MM.1S (cell line): ENCODE data around the gene SAMD14.

ENCODE experiments used
- DNase-seq: peaks from one replicate; pipeline ENCODE4 v3.0.0-alpha.2; 2015
- H2AFZ ChIP-seq: fragments of 300-600 bp; sonication (generic); 2 replicates; pipeline ENCODE4 v1.6.0; 2016; ENCODE audit warnings: antibody characterized with exemption, low read length
- H3F3A ChIP-seq: fragments of 300-600 bp; sonication (generic); 2 replicates; pipeline ENCODE4 v1.6.1; 2016; ENCODE audit warnings: mild to moderate bottlenecking, antibody characterized with exemption, low read length, moderate library complexity, mixed read lengths; ENCODE audit not compliant: insufficient read depth
- H3K27ac ChIP-seq: fragments of 300-600 bp; sonication (generic); 2 replicates; pipeline ENCODE4 v1.5.1; 2016; ENCODE audit warnings: mild to moderate bottlenecking, low read length
- H3K27me3 ChIP-seq: fragments of 300-600 bp; sonication (generic); replicated peaks from 2 replicates; pipeline ENCODE4 v1.6.0; 2016; ENCODE audit warnings: low read length; ENCODE audit not compliant: insufficient read depth
- H3K36me3 ChIP-seq: fragments of 300-600 bp; sonication (generic); replicated peaks from 2 replicates; pipeline ENCODE4 v1.6.1; 2016; ENCODE audit warnings: mild to moderate bottlenecking, low read length, mixed read lengths; ENCODE audit not compliant: insufficient read depth
- H3K4me1 ChIP-seq: fragments of 300-600 bp; sonication (generic); 2 replicates; pipeline ENCODE4 v1.6.1; 2016; ENCODE audit warnings: low read length, mixed read lengths
- H3K4me2 ChIP-seq: fragments of 300-600 bp; sonication (generic); 2 replicates; pipeline ENCODE4 v1.6.0; 2016; ENCODE audit warnings: low read depth, low read length
- H3K4me3 ChIP-seq: fragments of 300-600 bp; sonication (generic); 2 replicates; pipeline ENCODE4 v1.5.1; 2016; ENCODE audit warnings: low read length, mixed read lengths
- H3K79me2 ChIP-seq: fragments of 300-600 bp; sonication (generic); 2 replicates; pipeline ENCODE4 v1.6.1; 2016; ENCODE audit warnings: mixed run types, low read length, mixed read lengths
- H3K9ac ChIP-seq: fragments of 300-600 bp; sonication (generic); 2 replicates; pipeline ENCODE4 v1.6.1; 2016; ENCODE audit warnings: low read length, mixed read lengths
- H3K9me2 ChIP-seq: fragments of 300-600 bp; sonication (generic); replicated peaks from 2 replicates; pipeline ENCODE4 v1.6.1; 2016; ENCODE audit warnings: mild to moderate bottlenecking, low read length, mixed read lengths; ENCODE audit not compliant: insufficient read depth
- H3K9me3 ChIP-seq: fragments of 300-600 bp; sonication (generic); replicated peaks from 2 replicates; pipeline ENCODE4 v1.6.1; 2016; ENCODE audit warnings: mild to moderate bottlenecking, low read length, mixed read lengths; ENCODE audit not compliant: insufficient read depth
- H4K20me1 ChIP-seq: fragments of 300-600 bp; sonication (generic); 2 replicates; pipeline ENCODE4 v1.6.1; 2016; ENCODE audit warnings: mild to moderate bottlenecking, low read length, moderate library complexity, mixed read lengths; ENCODE audit not compliant: insufficient read depth
- CTCF ChIP-seq: fragments of 300-600 bp; sonication (generic); IDR thresholded peaks from 2 replicates; pipeline ENCODE4 v1.5.1; 2016; ENCODE audit warnings: antibody characterized with exemption, low read length, mixed read lengths
- EZH2 ChIP-seq: fragments of 300-600 bp; sonication (generic); optimal IDR thresholded peaks from 2 replicates; pipeline ENCODE3; 2017; ENCODE audit warnings: low read depth, mild to moderate bottlenecking, antibody characterized with exemption, low read length, mixed read lengths
- EZH2phosphoT487 ChIP-seq: fragments of 300-600 bp; sonication (generic); IDR thresholded peaks from 2 replicates; pipeline ENCODE4 v1.6.1; 2018; ENCODE audit warnings: antibody characterized with exemption, low read length

The SAMD14 gene

DNA sequence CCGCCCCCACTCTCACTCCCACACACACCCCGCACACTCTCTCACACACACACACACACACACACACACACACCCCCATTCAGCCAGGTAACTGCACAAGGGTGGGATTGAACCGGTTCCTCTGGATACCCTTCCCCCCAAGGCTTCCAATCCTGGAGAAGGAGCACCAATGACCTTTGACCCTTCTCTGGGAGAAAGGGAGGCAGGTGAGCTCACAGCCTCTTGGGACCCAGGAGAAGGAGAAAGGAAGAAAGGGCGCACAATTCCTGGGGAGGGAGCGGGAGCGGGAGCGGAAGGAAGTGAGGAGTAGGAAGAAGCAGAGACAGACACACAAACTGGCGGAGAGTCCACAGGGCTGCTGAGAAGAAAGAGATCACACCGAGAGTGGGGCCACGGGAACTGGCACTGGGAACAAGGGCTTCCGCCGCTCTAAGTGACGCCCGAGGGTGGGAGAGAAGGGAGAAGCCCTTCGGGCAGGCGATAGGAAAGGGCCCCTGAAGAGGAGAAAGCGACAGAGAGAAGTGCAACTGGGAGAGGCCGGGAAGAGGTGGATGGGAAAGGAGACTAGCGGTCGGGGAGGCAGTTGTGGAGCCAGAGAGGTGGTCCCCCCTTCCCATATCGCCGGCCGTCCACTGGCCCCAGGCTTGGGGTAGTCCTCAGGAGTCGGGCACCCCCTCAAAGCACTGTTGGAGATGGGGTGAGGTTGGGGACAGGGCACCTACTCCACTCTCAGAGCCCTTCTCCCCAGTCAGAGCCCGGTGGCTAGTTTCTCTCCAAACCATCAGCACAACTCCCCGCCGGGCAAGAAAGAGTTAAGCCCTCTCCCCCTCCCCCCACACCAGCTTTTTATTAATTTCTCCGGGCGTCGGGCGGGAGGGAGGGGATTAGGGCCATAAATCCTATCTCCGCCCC lies 1.3 kb downstream of the SAMD14 start:
- no peak for DNase-seq
- H3K36me3 ChIP-seq: no peaks in the 10 kb centered on the region
- no peak for TF ChIP-seq CTCF
- no peak for TF ChIP-seq EZH2phosphoT487
- TF ChIP-seq EZH2: no peak
- no peaks in the 10 kb centered on the region for H4K20me1 ChIP-seq
- H3K9ac ChIP-seq: no peak overlapping the region
- no peaks in the 10 kb centered on the region for H3K79me2 ChIP-seq
- H3K27ac ChIP-seq: no peak overlapping the region
- H2AFZ ChIP-seq: no peak overlapping the region
- no peak overlapping the region; the same call in 1 of the 2 replicates for H3K4me2 ChIP-seq
- H3K4me3 ChIP-seq: no peak overlapping the region
- H3F3A ChIP-seq: peaks cover 11% of the 10 kb centered on the region; the same call in 1 of the 2 replicates
- no peaks in the 10 kb centered on the region for H3K9me3 ChIP-seq
- H3K27me3 ChIP-seq: peaks cover 12% of the 10 kb centered on the region
- H3K9me2 ChIP-seq: no peaks in the 10 kb centered on the region
- peaks cover 11% of the 10 kb centered on the region for H3K4me1 ChIP-seq

- H2AFZ ChIP-seq: 0 out of 2 replicates have a peak overlapping the region, but pooled peaks have one; percentile 11
- TF ChIP-seq CTCF (no peak), EZH2 (no peak), EZH2phosphoT487 (no peak)
- peak overlapping the region; percentile 67 for H3K4me2 ChIP-seq
- peaks cover 16% of the 10 kb centered on the region for H3K27me3 ChIP-seq
- H3K9ac ChIP-seq: no peak overlapping the region
- peak overlapping the region; percentile 6; the same call in 1 of the 2 replicates for H3K4me3 ChIP-seq
- peaks cover 8% of the 10 kb centered on the region; the same call in 1 of the 2 replicates for H3F3A ChIP-seq
- H3K27ac ChIP-seq: no peak overlapping the region
- peaks cover 11% of the 10 kb centered on the region for H3K4me1 ChIP-seq
- H3K9me2 ChIP-seq: no peaks in the 10 kb centered on the region
- peak; percentile 53 for DNase-seq
- H3K36me3 ChIP-seq: no peaks in the 10 kb centered on the region
- no peaks in the 10 kb centered on the region for H3K79me2 ChIP-seq
- no peaks in the 10 kb centered on the region for H3K9me3 ChIP-seq
- H4K20me1 ChIP-seq: no peaks in the 10 kb centered on the region
Observed at GRCh38 chr17:50127697-50128361, 2.1 kb downstream of the SAMD14 start.

- DNase-seq: no peak
- Histone ChIP-seq H3K4me1 (peaks cover 11% of the 10 kb centered on the region), H3K27me3 (peaks cover 19% of the 10 kb centered on the region), H3K9me2 (no peaks in the 10 kb centered on the region), H3K9ac (no peak overlapping the region), H3K4me3 (no peak overlapping the region), H2AFZ (no peak overlapping the region), H3K36me3 (no peaks in the 10 kb centered on the region), H3K4me2 (no peak overlapping the region), H4K20me1 (no peaks in the 10 kb centered on the region), H3K79me2 (no peaks in the 10 kb centered on the region), H3K9me3 (no peaks in the 10 kb centered on the region), H3F3A (no peaks in the 10 kb centered on the region), H3K27ac (no peak overlapping the region)
- TF ChIP-seq EZH2phosphoT487: no peak
- no peak for TF ChIP-seq EZH2
- TF ChIP-seq CTCF: no peak
Observed at GRCh38 chr17:50125420-50125997, 4.5 kb downstream of the SAMD14 start.
